Heart left ventricle (tissue), 13 donors: ENCODE data around the gene CRMP1.

Experiments
- CTCF ChIP-seq, 12 donors: fragments of 200-600 bp; sonication (generic) in 4 of 12; IDR thresholded peaks; one replicate each; pipeline versions ENCODE4 v1.5.0 to v1.8.0; 2018 to 2022; ENCODE audit warnings: antibody characterized with exemption in 12 of 12, mild to moderate bottlenecking in 5 of 12
- POLR2A ChIP-seq, 2 donors: fragments of 450-650 bp; IDR thresholded peaks; one replicate each; pipeline ENCODE4 v1.6.1; 2017; ENCODE audit warnings: antibody characterized with exemption in 2 of 2, mild to moderate bottlenecking in 2 of 2, moderate library complexity in 2 of 2
- donor health status: ischemic (EF 13 %, LVEDD 7.1; RV severe dilation, severe dysfunction).
- donor health status: DM: no; HTN: yes; CAD: no.
- donor health status: DM: no; HTN: no; CAD: no.
- donor health status: ischemic (EF 25% LVEDD 6.9; RV normal size, moderate dysfunction).
- donor health status: ischemic (EF 25% LVEDD 5.7; RV mildly dilated, moderate dysfunction).
- donor health status: ischemic (EF 35%, LVEDD 5.7; RV mildly dilated, moderate dysfunction).
- donor health status: nonischemic (EF 11% LVEDD 7.7; RV severe dilation, severe dysfunction).
- donor health status: DM: yes; HTN: yes; CAD: no.
- donor health status: PGD.
- donor health status: ischemic (EF 29% LVEDD 5.4; RV normal size, mild dysfunction).
- donor health status: nonischemic (EF 23%, LVEDD 6.1; RV moderate dilation, normal function).

GRCh38 chr4:5878359-5878758 lies 14.5 kb downstream of the CRMP1 start:
- TF ChIP-seq POLR2A (IDR thresholded peaks at IDR 0.05) (no peak), CTCF (IDR thresholded peaks at IDR 0.05) (no peak)
